Measurements from ENCODE around the gene SORBS2.

DNA sequence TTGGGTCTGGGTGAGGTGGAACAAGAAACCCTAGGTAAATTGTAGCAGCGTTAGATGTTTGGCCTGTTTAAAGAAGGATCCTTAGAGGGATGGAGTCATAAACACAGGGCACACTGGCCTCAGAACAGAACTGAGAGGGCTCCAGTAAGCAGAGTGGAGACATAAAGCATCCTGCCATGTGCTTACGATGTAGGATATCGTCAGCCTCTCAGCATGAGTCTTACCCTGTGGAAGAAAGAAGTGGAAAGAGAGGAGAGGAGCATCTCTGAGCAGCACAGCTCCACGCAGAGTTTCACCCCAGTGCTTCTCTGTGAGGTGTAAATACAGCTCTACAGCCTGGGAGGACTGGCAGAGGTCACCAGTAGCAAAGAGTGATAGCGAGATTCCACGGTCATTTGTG is 27.8 kb upstream of the SORBS2 start:
- TF ChIP-seq RAD21 (IDR thresholded peaks at IDR 0.05; ENCODE audit: low read length) (no peak), CTCF (conservative IDR thresholded peaks at IDR 0.05; ENCODE audit: low read depth, low read length) (no peak), RFX5 (IDR thresholded peaks at IDR 0.05; ENCODE audit: low read depth, low read length) (no peak), MXI1 (IDR thresholded peaks at IDR 0.05; ENCODE audit: borderline replicate concordance, low read depth, low read length) (no peak), CEBPB (IDR thresholded peaks at IDR 0.05; ENCODE audit: low read depth, low read length) (no peak), POLR2A (IDR thresholded peaks at IDR 0.05; ENCODE audit: low read depth, low read length) (no peak), NFE2L2 (IDR thresholded peaks at IDR 0.05; ENCODE audit: low read depth, low read length) (no peak), RCOR1 (IDR thresholded peaks at IDR 0.05; ENCODE audit: insufficient replicate concordance, low read length) (no peak), MAFK (IDR thresholded peaks at IDR 0.05; ENCODE audit: low read depth, low read length) (no peak), SMC3 (IDR thresholded peaks at IDR 0.05; ENCODE audit: low read depth, low read length) (no peak), MAZ (IDR thresholded peaks at IDR 0.05; ENCODE audit: borderline replicate concordance, low read depth, low read length) (no peak), CHD1 (IDR thresholded peaks at IDR 0.05; ENCODE audit: low read depth, low read length) (no peak)
- TF ChIP-seq, protein P1, sequence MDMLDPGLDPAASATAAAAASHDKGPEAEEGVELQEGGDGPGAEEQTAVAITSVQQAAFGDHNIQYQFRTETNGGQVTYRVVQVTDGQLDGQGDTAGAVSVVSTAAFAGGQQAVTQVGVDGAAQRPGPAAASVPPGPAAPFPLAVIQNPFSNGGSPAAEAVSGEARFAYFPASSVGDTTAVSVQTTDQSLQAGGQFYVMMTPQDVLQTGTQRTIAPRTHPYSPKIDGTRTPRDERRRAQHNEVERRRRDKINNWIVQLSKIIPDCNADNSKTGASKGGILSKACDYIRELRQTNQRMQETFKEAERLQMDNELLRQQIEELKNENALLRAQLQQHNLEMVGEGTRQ (IDR thresholded peaks at IDR 0.05; ENCODE audit: low read depth, low read length), result no peak
- TF ChIP-seq, protein P2, sequence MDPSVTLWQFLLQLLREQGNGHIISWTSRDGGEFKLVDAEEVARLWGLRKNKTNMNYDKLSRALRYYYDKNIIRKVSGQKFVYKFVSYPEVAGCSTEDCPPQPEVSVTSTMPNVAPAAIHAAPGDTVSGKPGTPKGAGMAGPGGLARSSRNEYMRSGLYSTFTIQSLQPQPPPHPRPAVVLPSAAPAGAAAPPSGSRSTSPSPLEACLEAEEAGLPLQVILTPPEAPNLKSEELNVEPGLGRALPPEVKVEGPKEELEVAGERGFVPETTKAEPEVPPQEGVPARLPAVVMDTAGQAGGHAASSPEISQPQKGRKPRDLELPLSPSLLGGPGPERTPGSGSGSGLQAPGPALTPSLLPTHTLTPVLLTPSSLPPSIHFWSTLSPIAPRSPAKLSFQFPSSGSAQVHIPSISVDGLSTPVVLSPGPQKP (IDR thresholded peaks at IDR 0.05; ENCODE audit: borderline replicate concordance, low read depth, low read length), result no peak

Data from IMR-90 (cell line).